Neural cell (in vitro differentiated cells): ENCODE results near the gene CXCR5. TPM values are rescaled to one million over a fixed set of nuclear protein-coding genes. Genes with fewer than 3 reads are reported as not detected.

Source experiments
- H2AFZ ChIP-seq: fragments of 200-600, 300-800 bp; sonication (generic), shearing (Covaris generic); 2 replicates; pipeline ENCODE4 v1.6.0; 2014; ENCODE audit warnings: low read depth, mild to moderate bottlenecking, antibody characterized with exemption, low read length, moderate library complexity
- H3F3A ChIP-seq: fragments of 200-600 bp; shearing (Covaris generic); 2 replicates; pipeline ENCODE4 v1.6.1; 2016; ENCODE audit warnings: mild to moderate bottlenecking, moderate library complexity, mixed read lengths, antibody characterized with exemption, low read length; ENCODE audit not compliant: insufficient read depth, poor library complexity, severe bottlenecking
- H3K27ac ChIP-seq: fragments of 200-600, 300-800 bp; sonication (generic), shearing (Covaris generic); 2 replicates; pipeline ENCODE4 v1.5.1; 2014; ENCODE audit warnings: mild to moderate bottlenecking, low read length, moderate library complexity
- H3K27me3 ChIP-seq: fragments of 300-800, 200-600 bp; sonication (generic), shearing (Covaris generic); 2 replicates; pipeline ENCODE4 v1.6.0; 2014; ENCODE audit warnings: mild to moderate bottlenecking, low read depth, low read length, moderate library complexity; ENCODE audit not compliant: insufficient read depth
- H3K36me3 ChIP-seq: fragments of 300-800, 200-600 bp; sonication (generic), shearing (Covaris generic); 2 replicates; pipeline ENCODE4 v1.5.1; 2014; ENCODE audit warnings: mild to moderate bottlenecking, antibody characterized with exemption, low read length, moderate library complexity; ENCODE audit not compliant: insufficient read depth
- H3K4me2 ChIP-seq: fragments of 300-800, 200-600 bp; sonication (generic), shearing (Covaris generic); 2 replicates; pipeline ENCODE4 v1.6.0; 2014; ENCODE audit warnings: mild to moderate bottlenecking, low read length
- H3K4me3 ChIP-seq: fragments of 300-800, 200-600 bp; sonication (generic), shearing (Covaris generic); 2 replicates; pipeline ENCODE4 v1.5.1; 2014; ENCODE audit warnings: mild to moderate bottlenecking, low read length, moderate library complexity
- H3K79me2 ChIP-seq: fragments of 200-600 bp; shearing (Covaris generic); replicated peaks from 2 replicates; pipeline ENCODE4 v1.6.0; 2014; ENCODE audit warnings: mild to moderate bottlenecking, low read length, moderate library complexity; ENCODE audit not compliant: insufficient read depth
- H3K9ac ChIP-seq: fragments of 300-800, 200-600 bp; sonication (generic), shearing (Covaris generic); 2 replicates; pipeline ENCODE4 v1.6.1; 2016; ENCODE audit warnings: mild to moderate bottlenecking, low read length, mixed read lengths
- H3K9me2 ChIP-seq: fragments of 200-600 bp; shearing (Covaris generic); 2 replicates; pipeline ENCODE4 v1.6.1; 2016; ENCODE audit warnings: mild to moderate bottlenecking, low read length, mixed read lengths; ENCODE audit not compliant: insufficient read depth
- H3K9me3 ChIP-seq: fragments of 200-600, 300-800 bp; sonication (generic), shearing (Covaris generic); 2 replicates; pipeline ENCODE4 v1.6.1; 2016; ENCODE audit warnings: mild to moderate bottlenecking, mixed run types, low read length, moderate library complexity, mixed read lengths
- H4K20me1 ChIP-seq: fragments of 200-600 bp; shearing (Covaris generic); 2 replicates; pipeline ENCODE4 v1.6.1; 2016; ENCODE audit warnings: mild to moderate bottlenecking, mixed run types; ENCODE audit not compliant: insufficient read depth
- EP300 ChIP-seq: fragments of 450-650 bp; conservative IDR thresholded peaks from 2 replicates; pipeline ENCODE4 v1.6.1; 2014; ENCODE audit warnings: antibody characterized with exemption, mild to moderate bottlenecking, moderate library complexity; ENCODE audit not compliant: poor library complexity, severe bottlenecking
- EZH2 ChIP-seq: fragments of 200-600, 300-800 bp; shearing (Covaris generic), sonication (generic); IDR thresholded peaks from 2 replicates; pipeline ENCODE4 v1.6.1; 2014; ENCODE audit warnings: antibody characterized with exemption, low read length, borderline replicate concordance, mild to moderate bottlenecking; ENCODE audit not compliant: insufficient read depth, poor library complexity, severe bottlenecking
- MXI1 ChIP-seq: fragments of 450-650 bp; conservative IDR thresholded peaks from 2 replicates; pipeline ENCODE4 v1.6.1; 2014; ENCODE audit warnings: antibody characterized with exemption, mild to moderate bottlenecking; ENCODE audit not compliant: poor library complexity, severe bottlenecking
- POLR2AphosphoS5 ChIP-seq: IDR thresholded peaks from 2 replicates; pipeline ENCODE4 v1.6.1; 2012
- RAD21 ChIP-seq: fragments of 450-650 bp; conservative IDR thresholded peaks from 2 replicates; pipeline ENCODE4 v1.6.1; 2014; ENCODE audit warnings: antibody characterized with exemption, mild to moderate bottlenecking, moderate library complexity
- SMC3 ChIP-seq: fragments of 450-650 bp; conservative IDR thresholded peaks from 2 replicates; pipeline ENCODE4 v1.6.1; 2014; ENCODE audit warnings: antibody characterized with exemption, mild to moderate bottlenecking, moderate library complexity; ENCODE audit not compliant: poor library complexity
- TAF1 ChIP-seq: IDR thresholded peaks from 2 replicates; pipeline ENCODE4 v1.6.1; 2012; ENCODE audit warnings: low read depth
- polyA plus RNA-seq: library from polyadenylated mRNA; depleted of rRNA; stranded (reverse); fragments of >200 nt; gene quantifications from 2 replicates; pipeline ENCODE4 v1.2.3, GENCODE V29; 2014
- TF ChIP-seq, protein P1 (sequence below): fragments of 450-650 bp; IDR thresholded peaks from 2 replicates; pipeline ENCODE4 v1.5.1; 2014; ENCODE audit warnings: antibody characterized with exemption, mild to moderate bottlenecking, moderate library complexity; ENCODE audit not compliant: poor library complexity, severe bottlenecking
- TF ChIP-seq, protein P2 (sequence below): IDR thresholded peaks from 2 replicates; pipeline ENCODE4 v1.6.1; 2012; ENCODE audit warnings: borderline replicate concordance

The CXCR5 gene
- polyA plus RNA-seq, 1 donor from 2014 or later, result not detected

DNA sequence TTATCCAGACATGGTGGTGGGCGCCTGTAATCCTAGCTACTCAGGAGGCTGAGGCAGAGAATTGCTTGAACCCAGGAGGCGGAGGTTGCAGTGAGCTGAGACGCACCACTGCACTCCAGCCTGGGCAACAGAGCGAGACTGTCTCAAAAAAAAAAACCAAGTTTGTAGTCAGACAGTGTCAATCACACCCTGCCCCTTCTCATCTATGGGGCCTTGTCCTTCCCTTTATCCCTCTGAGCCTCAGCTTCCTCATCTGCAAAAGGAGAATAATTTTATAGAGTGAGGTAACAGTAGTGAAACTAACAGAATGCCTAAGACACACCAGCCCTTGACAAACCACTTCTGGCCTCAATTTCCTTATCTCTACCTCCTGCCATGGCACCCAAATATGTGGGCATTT, 31.3 kb downstream of the CXCR5 start:
- Histone ChIP-seq H3K4me2 (no peak overlapping the region), H3K9ac (no peak overlapping the region), H3K9me2 (no peaks in the 10 kb centered on the region), H3K36me3 (no peaks in the 10 kb centered on the region), H3K79me2 (peaks cover 42% of the 10 kb centered on the region), H3K9me3 (no peaks in the 10 kb centered on the region), H3K4me3 (no peak overlapping the region), H3K27ac (no peak overlapping the region), H4K20me1 (peaks cover 2% of the 10 kb centered on the region), H2AFZ (no peak overlapping the region), H3F3A (no peaks in the 10 kb centered on the region), H3K27me3 (no peaks in the 10 kb centered on the region)
- TF ChIP-seq EP300, result no peak
- no peak for TF ChIP-seq EZH2
- TF ChIP-seq TAF1, result no peak
- TF ChIP-seq MXI1, result no peak
- no peak for TF ChIP-seq RAD21
- TF ChIP-seq, protein P1, sequence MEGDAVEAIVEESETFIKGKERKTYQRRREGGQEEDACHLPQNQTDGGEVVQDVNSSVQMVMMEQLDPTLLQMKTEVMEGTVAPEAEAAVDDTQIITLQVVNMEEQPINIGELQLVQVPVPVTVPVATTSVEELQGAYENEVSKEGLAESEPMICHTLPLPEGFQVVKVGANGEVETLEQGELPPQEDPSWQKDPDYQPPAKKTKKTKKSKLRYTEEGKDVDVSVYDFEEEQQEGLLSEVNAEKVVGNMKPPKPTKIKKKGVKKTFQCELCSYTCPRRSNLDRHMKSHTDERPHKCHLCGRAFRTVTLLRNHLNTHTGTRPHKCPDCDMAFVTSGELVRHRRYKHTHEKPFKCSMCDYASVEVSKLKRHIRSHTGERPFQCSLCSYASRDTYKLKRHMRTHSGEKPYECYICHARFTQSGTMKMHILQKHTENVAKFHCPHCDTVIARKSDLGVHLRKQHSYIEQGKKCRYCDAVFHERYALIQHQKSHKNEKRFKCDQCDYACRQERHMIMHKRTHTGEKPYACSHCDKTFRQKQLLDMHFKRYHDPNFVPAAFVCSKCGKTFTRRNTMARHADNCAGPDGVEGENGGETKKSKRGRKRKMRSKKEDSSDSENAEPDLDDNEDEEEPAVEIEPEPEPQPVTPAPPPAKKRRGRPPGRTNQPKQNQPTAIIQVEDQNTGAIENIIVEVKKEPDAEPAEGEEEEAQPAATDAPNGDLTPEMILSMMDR, result no peak
- TF ChIP-seq SMC3, result no peak
- TF ChIP-seq, protein P2, sequence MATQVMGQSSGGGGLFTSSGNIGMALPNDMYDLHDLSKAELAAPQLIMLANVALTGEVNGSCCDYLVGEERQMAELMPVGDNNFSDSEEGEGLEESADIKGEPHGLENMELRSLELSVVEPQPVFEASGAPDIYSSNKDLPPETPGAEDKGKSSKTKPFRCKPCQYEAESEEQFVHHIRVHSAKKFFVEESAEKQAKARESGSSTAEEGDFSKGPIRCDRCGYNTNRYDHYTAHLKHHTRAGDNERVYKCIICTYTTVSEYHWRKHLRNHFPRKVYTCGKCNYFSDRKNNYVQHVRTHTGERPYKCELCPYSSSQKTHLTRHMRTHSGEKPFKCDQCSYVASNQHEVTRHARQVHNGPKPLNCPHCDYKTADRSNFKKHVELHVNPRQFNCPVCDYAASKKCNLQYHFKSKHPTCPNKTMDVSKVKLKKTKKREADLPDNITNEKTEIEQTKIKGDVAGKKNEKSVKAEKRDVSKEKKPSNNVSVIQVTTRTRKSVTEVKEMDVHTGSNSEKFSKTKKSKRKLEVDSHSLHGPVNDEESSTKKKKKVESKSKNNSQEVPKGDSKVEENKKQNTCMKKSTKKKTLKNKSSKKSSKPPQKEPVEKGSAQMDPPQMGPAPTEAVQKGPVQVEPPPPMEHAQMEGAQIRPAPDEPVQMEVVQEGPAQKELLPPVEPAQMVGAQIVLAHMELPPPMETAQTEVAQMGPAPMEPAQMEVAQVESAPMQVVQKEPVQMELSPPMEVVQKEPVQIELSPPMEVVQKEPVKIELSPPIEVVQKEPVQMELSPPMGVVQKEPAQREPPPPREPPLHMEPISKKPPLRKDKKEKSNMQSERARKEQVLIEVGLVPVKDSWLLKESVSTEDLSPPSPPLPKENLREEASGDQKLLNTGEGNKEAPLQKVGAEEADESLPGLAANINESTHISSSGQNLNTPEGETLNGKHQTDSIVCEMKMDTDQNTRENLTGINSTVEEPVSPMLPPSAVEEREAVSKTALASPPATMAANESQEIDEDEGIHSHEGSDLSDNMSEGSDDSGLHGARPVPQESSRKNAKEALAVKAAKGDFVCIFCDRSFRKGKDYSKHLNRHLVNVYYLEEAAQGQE, result no peak
- no peak for TF ChIP-seq POLR2AphosphoS5

DNA sequence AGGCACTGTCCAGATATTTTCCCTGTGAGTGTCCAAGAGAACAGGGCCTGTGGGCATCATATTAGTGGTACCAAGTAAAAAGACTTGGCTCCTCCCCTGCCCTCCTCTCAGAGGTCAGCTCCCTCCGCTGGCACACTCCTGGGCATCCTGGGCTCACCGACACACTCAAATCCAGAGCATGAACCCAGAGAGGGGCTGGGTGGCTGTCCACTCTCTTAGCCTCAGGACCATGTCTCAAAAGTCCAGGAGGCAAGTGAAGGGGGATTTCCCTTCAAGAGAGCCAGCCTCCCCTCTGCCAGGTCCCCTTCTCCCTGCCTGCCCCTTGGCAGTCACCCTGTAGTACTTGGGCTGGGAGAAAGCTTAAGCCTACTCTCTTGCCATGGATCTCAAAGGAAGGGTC, 31.7 kb downstream of the CXCR5 start:
- Histone ChIP-seq H3K4me3 (no peak overlapping the region), H3K36me3 (no peaks in the 10 kb centered on the region), H3K27ac (no peak overlapping the region), H3K27me3 (no peaks in the 10 kb centered on the region), H3F3A (no peaks in the 10 kb centered on the region), H3K9ac (no peak overlapping the region), H3K79me2 (peaks cover 46% of the 10 kb centered on the region), H4K20me1 (peaks cover 4% of the 10 kb centered on the region), H3K9me3 (no peaks in the 10 kb centered on the region), H3K4me2 (no peak overlapping the region), H3K9me2 (no peaks in the 10 kb centered on the region), H2AFZ (no peak overlapping the region)
- no peak for TF ChIP-seq EZH2
- TF ChIP-seq EP300, result no peak
- TF ChIP-seq TAF1, result no peak
- TF ChIP-seq POLR2AphosphoS5, result no peak
- TF ChIP-seq, protein P2, result no peak
- TF ChIP-seq, protein P1, result no peak
- no peak for TF ChIP-seq MXI1
- TF ChIP-seq RAD21, result no peak
- no peak for TF ChIP-seq SMC3
